HepG2 (cell line): ENCODE data around the gene PPCDC. TPM values are rescaled to one million over a fixed set of nuclear protein-coding genes. Genes with fewer than 3 reads are reported as not detected.
A peak's percentile ranks its signal among the peaks of the same experiment; 100 is the strongest.

Experiments
- CAMTA2 ChIP-seq: sonication (generic); formaldehyde crosslinking; IDR thresholded peaks from 2 replicates; pipeline ENCODE4 v1.4.0; 2020; ENCODE audit warnings: mild to moderate bottlenecking, missing genetic modification reagents, borderline replicate concordance
- FOXO1 ChIP-seq: sonication (generic); formaldehyde crosslinking; IDR thresholded peaks from 2 replicates; pipeline ENCODE4 v1.4.0; 2020; ENCODE audit warnings: missing genetic modification reagents
- IKZF1 ChIP-seq: fragments of 450-650 bp; IDR thresholded peaks from 2 replicates; pipeline ENCODE4 v1.7.1; 2016
- JDP2 ChIP-seq: sonication (generic); formaldehyde crosslinking; IDR thresholded peaks from 2 replicates; pipeline ENCODE4 v1.8.1; 2022; ENCODE audit warnings: missing genetic modification reagents, borderline replicate concordance
- JUND ChIP-seq: sonication (generic); formaldehyde crosslinking; IDR thresholded peaks from 2 replicates; pipeline ENCODE4 v1.8.0; 2022; ENCODE audit warnings: mild to moderate bottlenecking, missing genetic modification reagents
- MYC ChIP-seq: sonication (generic); formaldehyde crosslinking; IDR thresholded peaks from 2 replicates; pipeline ENCODE4 v1.9.0; 2021; ENCODE audit warnings: missing genetic modification reagents, borderline replicate concordance
- NR1H2 ChIP-seq: sonication (generic); formaldehyde crosslinking; IDR thresholded peaks from 2 replicates; pipeline ENCODE4 v1.8.1; 2022; ENCODE audit warnings: low read depth, missing genetic modification reagents, borderline replicate concordance
- NR3C1 ChIP-seq: sonication (generic); formaldehyde crosslinking; IDR thresholded peaks from 2 replicates; pipeline ENCODE4 v1.4.0; 2020; ENCODE audit warnings: missing genetic modification reagents
- SP140L ChIP-seq: sonication (generic); formaldehyde crosslinking; IDR thresholded peaks from 2 replicates; pipeline ENCODE4 v1.4.0; 2020; ENCODE audit warnings: missing genetic modification reagents, borderline replicate concordance
- YEATS4 ChIP-seq: sonication (generic); formaldehyde crosslinking; IDR thresholded peaks from 2 replicates; pipeline ENCODE4 v1.4.0; 2020; ENCODE audit warnings: missing genetic modification reagents, borderline replicate concordance
- ZFP62 ChIP-seq: sonication (generic); formaldehyde crosslinking; IDR thresholded peaks from 2 replicates; pipeline ENCODE4 v1.4.0; 2020; ENCODE audit warnings: missing genetic modification reagents
- ZNF292 ChIP-seq: sonication (generic); formaldehyde crosslinking; IDR thresholded peaks from 2 replicates; pipeline ENCODE4 v1.8.1; 2022; ENCODE audit warnings: mild to moderate bottlenecking, low read depth, missing genetic modification reagents, borderline replicate concordance
- ZNF569 ChIP-seq: sonication (generic); formaldehyde crosslinking; IDR thresholded peaks from 2 replicates; pipeline ENCODE4 v1.5.0; 2020; ENCODE audit warnings: mild to moderate bottlenecking, missing genetic modification reagents, moderate library complexity, borderline replicate concordance
- ZNF607 ChIP-seq: sonication (generic); formaldehyde crosslinking; IDR thresholded peaks from 2 replicates; pipeline ENCODE4 v1.5.1; 2020; ENCODE audit warnings: missing genetic modification reagents, mild to moderate bottlenecking, borderline replicate concordance
- ZSCAN31 ChIP-seq: sonication (generic); formaldehyde crosslinking; IDR thresholded peaks from 2 replicates; pipeline ENCODE4 v1.5.0; 2020; ENCODE audit warnings: low read depth, mild to moderate bottlenecking, missing genetic modification reagents
- polyA plus RNA-seq, 8 experiments: library from polyadenylated mRNA; depleted of rRNA in 3 of 8; stranded (reverse) in 7 of 8; unstranded in 1 of 8; fragments of >200 nt; fragmentation: Illumina TruSeq in 4 of 8; extraction: Trizol in 4 of 8; gene quantifications; 2 replicates each; pipeline versions ENCODE4 v1.2.1 to v1.2.3, GENCODE V29; 2011 to 2016; ENCODE audit warnings: low read depth in 4 of 8, missing spikeins in 1 of 8, mixed read lengths in 1 of 8; ENCODE audit not compliant: insufficient read depth in 1 of 8
- total RNA-seq, 5 experiments: library from RNA; depleted of rRNA; stranded (reverse); fragments of >200 nt; fragmentation: Illumina TruSeq; extraction: Trizol; gene quantifications; 2 replicates each; pipeline ENCODE4 v1.2.3, GENCODE V29; 2016; ENCODE audit warnings: low read depth in 1 of 5
- TF ChIP-seq, protein P1 (sequence below): fragments of 450-650 bp; IDR thresholded peaks from 2 replicates; pipeline ENCODE4 v1.6.1; 2017
- TF ChIP-seq, protein P2 (sequence below): sonication (generic); formaldehyde crosslinking; IDR thresholded peaks from 2 replicates; pipeline ENCODE4 v1.5.1; 2020; ENCODE audit warnings: mild to moderate bottlenecking, missing genetic modification reagents, borderline replicate concordance
- TF ChIP-seq, protein P3 (sequence below): sonication (generic); formaldehyde crosslinking; IDR thresholded peaks from 2 replicates; pipeline ENCODE4 v1.8.0; 2022; ENCODE audit warnings: missing genetic modification reagents, mild to moderate bottlenecking, inconsistent platforms, borderline replicate concordance
- TF ChIP-seq, protein P4 (sequence below): sonication (generic); formaldehyde crosslinking; IDR thresholded peaks from 2 replicates; pipeline ENCODE4 v1.5.1; 2020; ENCODE audit warnings: missing genetic modification reagents, mild to moderate bottlenecking, borderline replicate concordance
- TF ChIP-seq, protein P5 (sequence below): sonication (generic); formaldehyde crosslinking; IDR thresholded peaks from 2 replicates; pipeline ENCODE4 v1.8.1; 2023; ENCODE audit warnings: missing genetic modification reagents, mild to moderate bottlenecking, borderline replicate concordance

The PPCDC gene
- total and polyA plus RNA-seq, 2 of the 13 experiments (the other 11 are each of a cell fraction or from before 2014, with no cell fraction given): 12.3 to 12.8 TPM

DNA sequence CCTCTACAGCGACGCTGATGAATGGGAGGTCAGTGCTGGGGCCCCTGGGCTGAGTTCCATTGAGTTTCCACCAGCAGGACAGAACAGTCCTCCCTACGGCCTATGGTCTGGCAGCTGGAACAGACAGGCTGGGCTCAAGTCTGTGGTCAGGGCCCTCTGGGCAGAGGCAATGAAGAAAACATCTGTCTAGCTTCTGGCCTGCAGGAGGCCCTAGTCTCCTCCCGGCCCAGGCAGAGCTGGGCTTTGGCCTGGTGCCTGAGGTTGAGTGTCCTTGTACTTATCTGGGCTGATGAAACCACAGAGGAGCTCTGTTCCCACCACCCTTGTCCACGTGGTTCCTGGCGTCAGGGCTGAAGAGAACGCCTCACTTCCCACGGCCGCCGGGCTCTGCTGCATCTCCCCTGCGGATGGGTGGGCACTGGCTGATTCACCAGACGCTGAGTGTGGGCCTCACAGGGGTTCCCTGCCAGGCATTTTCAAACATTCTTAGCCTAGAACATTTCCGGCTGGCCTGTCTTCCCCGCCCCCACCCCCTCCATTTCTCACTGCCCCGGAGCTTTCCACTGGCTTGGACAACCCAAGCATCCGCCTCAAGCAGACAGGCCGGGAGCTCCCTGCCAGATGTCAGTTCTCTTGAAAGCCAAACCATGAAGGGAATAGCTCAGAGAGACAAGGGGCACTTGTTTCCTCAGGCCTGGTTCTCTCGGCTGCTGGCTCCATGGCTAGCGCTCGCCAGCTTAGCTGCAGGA is 20.3 kb downstream of the PPCDC start (continued):
- TF ChIP-seq, protein P1, sequence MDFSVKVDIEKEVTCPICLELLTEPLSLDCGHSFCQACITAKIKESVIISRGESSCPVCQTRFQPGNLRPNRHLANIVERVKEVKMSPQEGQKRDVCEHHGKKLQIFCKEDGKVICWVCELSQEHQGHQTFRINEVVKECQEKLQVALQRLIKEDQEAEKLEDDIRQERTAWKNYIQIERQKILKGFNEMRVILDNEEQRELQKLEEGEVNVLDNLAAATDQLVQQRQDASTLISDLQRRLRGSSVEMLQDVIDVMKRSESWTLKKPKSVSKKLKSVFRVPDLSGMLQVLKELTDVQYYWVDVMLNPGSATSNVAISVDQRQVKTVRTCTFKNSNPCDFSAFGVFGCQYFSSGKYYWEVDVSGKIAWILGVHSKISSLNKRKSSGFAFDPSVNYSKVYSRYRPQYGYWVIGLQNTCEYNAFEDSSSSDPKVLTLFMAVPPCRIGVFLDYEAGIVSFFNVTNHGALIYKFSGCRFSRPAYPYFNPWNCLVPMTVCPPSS: no peak
- TF ChIP-seq IKZF1: no peak
- TF ChIP-seq, protein P2, sequence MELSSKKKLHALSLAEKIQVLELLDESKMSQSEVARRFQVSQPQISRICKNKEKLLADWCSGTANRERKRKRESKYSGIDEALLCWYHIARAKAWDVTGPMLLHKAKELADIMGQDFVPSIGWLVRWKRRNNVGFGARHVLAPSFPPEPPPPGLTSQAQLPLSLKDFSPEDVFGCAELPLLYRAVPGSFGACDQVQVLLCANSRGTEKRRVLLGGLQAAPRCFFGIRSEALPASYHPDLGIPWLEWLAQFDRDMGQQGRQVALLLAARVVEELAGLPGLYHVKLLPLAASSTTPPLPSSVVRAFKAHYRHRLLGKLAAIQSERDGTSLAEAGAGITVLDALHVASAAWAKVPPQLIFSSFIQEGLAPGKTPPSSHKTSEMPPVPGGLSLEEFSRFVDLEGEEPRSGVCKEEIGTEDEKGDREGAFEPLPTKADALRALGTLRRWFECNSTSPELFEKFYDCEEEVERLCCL (CRISPR knock-in tag): no peak
- TF ChIP-seq, protein P3, sequence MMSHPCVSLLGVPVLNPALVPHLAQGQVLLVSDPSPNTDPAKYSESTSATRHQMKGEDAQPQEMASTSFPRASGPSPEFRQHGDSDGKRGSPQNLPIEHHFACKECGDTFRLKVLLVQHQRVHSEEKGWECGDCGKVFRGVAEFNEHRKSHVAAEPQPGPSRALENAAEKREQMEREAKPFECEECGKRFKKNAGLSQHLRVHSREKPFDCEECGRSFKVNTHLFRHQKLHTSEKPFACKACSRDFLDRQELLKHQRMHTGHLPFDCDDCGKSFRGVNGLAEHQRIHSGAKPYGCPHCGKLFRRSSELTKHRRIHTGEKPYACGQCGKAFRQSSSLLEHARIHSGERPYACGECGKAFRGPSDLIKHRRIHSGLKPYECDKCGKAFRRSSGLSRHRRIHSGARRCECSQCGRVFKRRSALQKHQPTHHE (CRISPR knock-in tag): no peak
- no peak for TF ChIP-seq ZFP62 (CRISPR knock-in tag)
- TF ChIP-seq, protein P4, sequence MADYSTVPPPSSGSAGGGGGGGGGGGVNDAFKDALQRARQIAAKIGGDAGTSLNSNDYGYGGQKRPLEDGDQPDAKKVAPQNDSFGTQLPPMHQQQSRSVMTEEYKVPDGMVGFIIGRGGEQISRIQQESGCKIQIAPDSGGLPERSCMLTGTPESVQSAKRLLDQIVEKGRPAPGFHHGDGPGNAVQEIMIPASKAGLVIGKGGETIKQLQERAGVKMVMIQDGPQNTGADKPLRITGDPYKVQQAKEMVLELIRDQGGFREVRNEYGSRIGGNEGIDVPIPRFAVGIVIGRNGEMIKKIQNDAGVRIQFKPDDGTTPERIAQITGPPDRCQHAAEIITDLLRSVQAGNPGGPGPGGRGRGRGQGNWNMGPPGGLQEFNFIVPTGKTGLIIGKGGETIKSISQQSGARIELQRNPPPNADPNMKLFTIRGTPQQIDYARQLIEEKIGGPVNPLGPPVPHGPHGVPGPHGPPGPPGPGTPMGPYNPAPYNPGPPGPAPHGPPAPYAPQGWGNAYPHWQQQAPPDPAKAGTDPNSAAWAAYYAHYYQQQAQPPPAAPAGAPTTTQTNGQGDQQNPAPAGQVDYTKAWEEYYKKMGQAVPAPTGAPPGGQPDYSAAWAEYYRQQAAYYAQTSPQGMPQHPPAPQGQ (CRISPR knock-in tag): no peak
- TF ChIP-seq FOXO1 (CRISPR knock-in tag): peak; percentile 35; the same call in 1 of the 2 replicates
- TF ChIP-seq MYC (CRISPR knock-in tag): peak; percentile 88
- TF ChIP-seq NR3C1 (CRISPR knock-in tag): no peak
- no peak for TF ChIP-seq CAMTA2 (CRISPR knock-in tag)
- TF ChIP-seq JUND: no peak
- TF ChIP-seq ZNF607 (CRISPR knock-in tag): no peak
- TF ChIP-seq NR1H2 (CRISPR knock-in tag): no peak
- TF ChIP-seq ZNF292 (CRISPR knock-in tag): peak; percentile 23; the same call in 1 of the 2 replicates
- TF ChIP-seq ZNF569 (CRISPR knock-in tag): no peak
- no peak for TF ChIP-seq JDP2 (CRISPR knock-in tag)
- TF ChIP-seq SP140L (CRISPR knock-in tag): no peak
- TF ChIP-seq, protein P5, sequence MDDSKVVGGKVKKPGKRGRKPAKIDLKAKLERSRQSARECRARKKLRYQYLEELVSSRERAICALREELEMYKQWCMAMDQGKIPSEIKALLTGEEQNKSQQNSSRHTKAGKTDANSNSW (CRISPR knock-in tag): no peak; the same call in 1 of the 2 replicates
- peak; percentile 65 for TF ChIP-seq YEATS4 (CRISPR knock-in tag)
- peak; percentile 78; the same call in 1 of the 2 replicates for TF ChIP-seq ZSCAN31
